Naive thymus-derived CD4-positive, alpha-beta T cell (primary cell): ENCODE results near the gene IL4I1. TPM values are rescaled to one million over a fixed set of nuclear protein-coding genes. Genes with fewer than 3 reads are reported as not detected.
"Not testable (repeated sequence)": the region's sequence is repeated elsewhere in the genome, so short reads cannot be mapped to it uniquely, and the experiment has no call there.

Experiments
- ATAC-seq: fragments of 150-1000 bp; cut with Tn5 transposase; 2 replicates; pipeline ENCODE4 v1.10.0; 2021; ENCODE audit warnings: mild to moderate bottlenecking, moderate library complexity
- CTCF ChIA-PET: fragments of 350-600 bp; sonication (Branson Sonifier 250); formaldehyde crosslinking; loops from one replicate; lab custom pipeline; 2021; ENCODE audit warnings: antibody characterized with exemption; lab: Charles Lee
- POLR2A ChIA-PET: fragments of 350-600 bp; sonication (Branson Sonifier 250); formaldehyde crosslinking; loops from one replicate; lab custom pipeline; 2021; ENCODE audit warnings: antibody characterized with exemption, inconsistent platforms; lab: Charles Lee
- DNase-seq, 9 donors: peaks; one replicate each; pipeline versions ENCODE4 v3.0.0 to v3.0.0-alpha.2; 2020 to 2022; ENCODE audit warnings: mixed read lengths in 1 of 9
- H3K27ac ChIP-seq: one replicate; pipeline ENCODE4 v1.7.0; 2013; ENCODE audit warnings: mild to moderate bottlenecking, low read depth, low read length, moderate library complexity
- H3K27me3 ChIP-seq, 2 donors: one replicate each; pipeline ENCODE4 v1.7.0; 2013; ENCODE audit warnings: low read length in 2 of 2, mild to moderate bottlenecking in 2 of 2, moderate library complexity in 2 of 2; ENCODE audit not compliant: control insufficient read depth in 2 of 2, insufficient read depth in 2 of 2
- H3K36me3 ChIP-seq, 3 experiments: 1 replicate in 2 of 3; 2 replicates in 1 of 3; pipeline ENCODE4 v1.7.0; 2013; ENCODE audit warnings: low read length in 3 of 3, mild to moderate bottlenecking in 3 of 3, moderate library complexity in 1 of 3; ENCODE audit not compliant: insufficient read depth in 3 of 3, control insufficient read depth in 2 of 3
- H3K4me1 ChIP-seq, 2 donors: one replicate each; pipeline ENCODE4 v1.7.0; 2013; ENCODE audit warnings: low read length in 2 of 2, mild to moderate bottlenecking in 2 of 2, moderate library complexity in 1 of 2; ENCODE audit not compliant: control insufficient read depth in 2 of 2, insufficient read depth in 2 of 2
- H3K4me3 ChIP-seq: 2 replicates; pipeline ENCODE4 v1.7.0; 2013; ENCODE audit warnings: mild to moderate bottlenecking, low read length
- H3K9me3 ChIP-seq, 3 experiments: 1 replicate in 2 of 3; 2 replicates in 1 of 3; pipeline ENCODE4 v1.7.0; 2013; ENCODE audit warnings: low read length in 3 of 3; ENCODE audit not compliant: control insufficient read depth in 2 of 3
- H3K27ac Mint-ChIP-seq, 9 donors: one replicate each; pipeline ENCODE4 v1.8.0; 2020 to 2022; ENCODE audit warnings: mixed read lengths in 9 of 9, mild to moderate bottlenecking in 8 of 9, moderate library complexity in 5 of 9, inconsistent platforms in 2 of 9
- H3K27me3 Mint-ChIP-seq, 5 donors: one replicate each; pipeline ENCODE4 v1.8.0; 2021 to 2022; ENCODE audit warnings: mixed read lengths in 5 of 5, mild to moderate bottlenecking in 1 of 5
- H3K36me3 Mint-ChIP-seq, 5 donors: one replicate each; pipeline ENCODE4 v1.8.0; 2020 to 2022; ENCODE audit warnings: mixed read lengths in 5 of 5, mild to moderate bottlenecking in 3 of 5, inconsistent platforms in 1 of 5
- H3K4me1 Mint-ChIP-seq, 7 donors: one replicate each; pipeline ENCODE4 v1.8.0; 2020 to 2022; ENCODE audit warnings: mixed read lengths in 7 of 7, mild to moderate bottlenecking in 3 of 7, inconsistent platforms in 1 of 7
- H3K4me3 Mint-ChIP-seq, 10 donors: one replicate each; pipeline ENCODE4 v1.8.0; 2020 to 2022; ENCODE audit warnings: mild to moderate bottlenecking in 10 of 10, mixed read lengths in 10 of 10, moderate library complexity in 6 of 10, inconsistent platforms in 2 of 10
- H3K9me3 Mint-ChIP-seq, 11 donors: one replicate each; pipeline ENCODE4 v1.8.0; 2020 to 2022; ENCODE audit warnings: mixed read lengths in 11 of 11, mild to moderate bottlenecking in 4 of 11, inconsistent platforms in 1 of 11, moderate library complexity in 1 of 11
- intact Hi-C, 2 donors: fragments of 100-400 bp; cut with micrococcal nuclease; formaldehyde crosslinking; loops; one replicate each; pipeline ENCODE4 v1.15.1; 2023
- polyA plus RNA-seq, 2 donors: library from polyadenylated mRNA; unstranded; fragments of 300-500 nt; fragmentation: Illumina TruSeq; gene quantifications; one replicate each; pipeline ENCODE4 v1.2.3, GENCODE V29; 2021
- total RNA-seq, 6 experiments: library from RNA in 5 of 6; stranded (reverse) in 5 of 6; gene quantifications; 1 replicate in 5 of 6; 2 replicates in 1 of 6; pipeline ENCODE4 v1.2.3 and lab custom pipeline; 2021 to 2026

IL4I1 gene
- total and polyA plus RNA-seq, 7 experiments from 2014 or later, result 1.2 to 6.8 (median 1.9) TPM; not detected in 2

- POLR2A ChIA-PET, result interaction anchor here (0.6 to 2.4 kb wide), 8 partner anchors 11 to 288 kb away, joined by 3 to 7 read pairs (median 4); partner anchors contain the start of genes AKT1S1, RRAS, TBC1D17 and VRK3
- Histone ChIP-seq H3K4me1 (peaks cover 25 to 28% of the 10 kb centered on the region in 2 donors), H3K27me3 (no peaks in the 10 kb centered on the region), H3K9me3 (no peaks in the 10 kb centered on the region), H3K4me3 (peak overlapping the region; percentile 13), H3K27ac (peak overlapping the region; percentile 34), H3K36me3 (peaks cover 0 to 38% (median 4%) of the 10 kb centered on the region in 3 experiments)
- H3K27ac Mint-ChIP-seq, result peak overlapping the region; percentile 74 to 97 (median 91)
- peak overlapping the region; percentile 89 to 100 (median 97) for H3K4me3 Mint-ChIP-seq
- ATAC-seq (no peak), DNase-seq (no peak)
- intact Hi-C loops, result loop anchor here (2.0 to 5.0 kb wide), 3 partner anchors 59 to 400 kb away; partner anchors contain the start of genes KCNC3 (in 1 of the 2) and PTOV1 (in 1 of the 2)
- CTCF ChIA-PET, result no interaction called here
- peaks cover 0 to 52% (median 11%) of the 10 kb centered on the region in 5 donors for H3K36me3 Mint-ChIP-seq
- peaks cover 37 to 76% (median 70%) of the 10 kb centered on the region in 7 donors for H3K4me1 Mint-ChIP-seq
- H3K9me3 Mint-ChIP-seq, result peaks cover 0 to 17% (median 3%) of the 10 kb centered on the region in 11 donors
- H3K27me3 Mint-ChIP-seq, result peaks cover 0 to 3% (median 0%) of the 10 kb centered on the region in 5 donors
These were observed 31.0 kb upstream of the IL4I1 start for GRCh38 chr19:49927526-49928264.

- POLR2A ChIA-PET, result interaction anchor here (1.7 kb wide), 1 partner anchor 49 kb away, joined by 7 read pairs; the partner anchor contains the start of genes AKT1S1 and TBC1D17
- H3K9me3 ChIP-seq, result no peaks in the 10 kb centered on the region
- no peaks in the 10 kb centered on the region for H3K27me3 ChIP-seq
- peaks cover 0 to 49% (median 7%) of the 10 kb centered on the region in 3 experiments for H3K36me3 ChIP-seq
- CTCF ChIA-PET, result no interaction called here
- no peak for DNase-seq
- Mint-ChIP-seq H3K9me3 (peaks cover 0 to 17% (median 0%) of the 10 kb centered on the region in 11 donors), H3K4me1 (peaks cover 35 to 73% (median 64%) of the 10 kb centered on the region in 7 donors), H3K27me3 (peaks cover 0 to 3% (median 0%) of the 10 kb centered on the region in 5 donors), H3K4me3 (peak overlapping the region in 3 of 10 donors; percentile 17 to 63 (median 30)), H3K27ac (peak overlapping the region in 1 of 9 donors; percentile 23), H3K36me3 (peaks cover 0 to 50% (median 5%) of the 10 kb centered on the region in 5 donors)
- intact Hi-C loops, result loop anchor here in 1 of 2 donors (5.0 kb wide), 1 partner anchor 401 kb away; the partner anchor contains the start of gene KCNC3
- no peak for ATAC-seq
- no peak overlapping the region for H3K27ac ChIP-seq
- H3K4me1 ChIP-seq, result peaks cover 19 to 20% of the 10 kb centered on the region in 2 donors
- no peak overlapping the region for H3K4me3 ChIP-seq
These were observed 29.8 kb upstream of the IL4I1 start for GRCh38 chr19:49926515-49926914.

- intact Hi-C loops, result loop anchor here in 1 of 2 donors (5.0 kb wide), 1 partner anchor 402 kb away; the partner anchor contains the start of gene KCNC3
These were observed 28.8 kb upstream of the IL4I1 start for GRCh38 chr19:49925486-49925885.

GRCh38 chr19:49924881-49925210 is 28.2 kb upstream of the IL4I1 start:
- POLR2A ChIA-PET, result not testable (repeated sequence)
- intact Hi-C loops, result loop anchor here in 1 of 2 donors (5.0 kb wide), 1 partner anchor 402 kb away; the partner anchor contains the start of gene KCNC3
- H3K36me3 ChIP-seq, result peaks cover 0 to 63% (median 7%) of the 10 kb centered on the region in 3 experiments

More at GRCh38 chr19:49925486-49925885, 28.8 kb upstream of the IL4I1 start:
- Mint-ChIP-seq H3K4me3 (peak overlapping the region in 3 of 10 donors; percentile 4 to 47 (median 20)), H3K4me1 (peaks cover 29 to 65% (median 57%) of the 10 kb centered on the region in 7 donors), H3K27ac (peak overlapping the region in 2 of 9 donors; percentile 29 to 32), H3K27me3 (peaks cover 0 to 3% (median 0%) of the 10 kb centered on the region in 5 donors), H3K36me3 (peaks cover 0 to 42% (median 5%) of the 10 kb centered on the region in 5 donors), H3K9me3 (peaks cover 0 to 17% (median 0%) of the 10 kb centered on the region in 11 donors)
- ChIA-PET CTCF (no interaction called here), POLR2A (no interaction called here)
- no peaks in the 10 kb centered on the region for H3K27me3 ChIP-seq
- H3K36me3 ChIP-seq, result peaks cover 0 to 60% (median 7%) of the 10 kb centered on the region in 3 experiments
- no peaks in the 10 kb centered on the region for H3K9me3 ChIP-seq
- peaks cover 15 to 17% of the 10 kb centered on the region in 2 donors for H3K4me1 ChIP-seq
- no peak overlapping the region for H3K27ac ChIP-seq
- no peak for ATAC-seq
- no peak for DNase-seq
- no peak overlapping the region for H3K4me3 ChIP-seq

GRCh38 chr19:49924004-49924880 is 27.6 kb upstream of the IL4I1 start:
- H3K27me3 ChIP-seq, result no peaks in the 10 kb centered on the region
- no peak overlapping the region for H3K4me3 Mint-ChIP-seq
- DNase-seq (no peak), ATAC-seq (no peak)
- no peaks in the 10 kb centered on the region for H3K27me3 Mint-ChIP-seq
- peaks cover 0 to 10% (median 0%) of the 10 kb centered on the region in 11 donors for H3K9me3 Mint-ChIP-seq
- peaks cover 10 to 12% of the 10 kb centered on the region in 2 donors for H3K4me1 ChIP-seq
- CTCF ChIA-PET, result interaction anchor here (0.6 kb wide), 1 partner anchor 69 kb away, joined by 3 read pairs; no protein-coding TSS in a partner anchor
- POLR2A ChIA-PET, result no interaction called here
- intact Hi-C loops, result no loop called here
- peaks cover 0 to 61% (median 7%) of the 10 kb centered on the region in 3 experiments for H3K36me3 ChIP-seq
- no peak overlapping the region for H3K4me3 ChIP-seq
- no peak overlapping the region for H3K27ac ChIP-seq
- H3K27ac Mint-ChIP-seq, result no peak overlapping the region
- H3K9me3 ChIP-seq, result no peaks in the 10 kb centered on the region
- peaks cover 29 to 62% (median 50%) of the 10 kb centered on the region in 7 donors for H3K4me1 Mint-ChIP-seq
- H3K36me3 Mint-ChIP-seq, result peaks cover 0 to 34% (median 1%) of the 10 kb centered on the region in 5 donors

More at GRCh38 chr19:49924881-49925210, 28.2 kb upstream of the IL4I1 start:
- H3K4me3 ChIP-seq, CTCF ChIA-PET, H3K27me3 Mint-ChIP-seq, DNase-seq, H3K9me3 ChIP-seq, H3K27ac ChIP-seq, ATAC-seq, H3K4me3 Mint-ChIP-seq, H3K27ac Mint-ChIP-seq, H3K27me3 ChIP-seq: not testable (repeated sequence)
- Mint-ChIP-seq H3K4me1 (peaks cover 29 to 61% (median 51%) of the 10 kb centered on the region in 7 donors), H3K9me3 (peaks cover 0 to 16% (median 0%) of the 10 kb centered on the region in 11 donors), H3K36me3 (peaks cover 0 to 36% (median 5%) of the 10 kb centered on the region in 5 donors)
- H3K4me1 ChIP-seq, result peaks cover 10 to 12% of the 10 kb centered on the region in 2 donors
